Nephron progenitor cell (in vitro differentiated cells): ENCODE data around the gene TMIE.
A peak's percentile ranks its signal among the peaks of the same experiment; 100 is the strongest.

Experiments
- DNase-seq: peaks from one replicate; pipeline ENCODE4 v3.0.0; 2021
- H3K27ac Mint-ChIP-seq: 2 replicates; pipeline ENCODE4 v1.8.0; 2021; ENCODE audit warnings: mild to moderate bottlenecking, moderate library complexity, mixed read lengths
- H3K27me3 Mint-ChIP-seq: 2 replicates; pipeline ENCODE4 v1.8.0; 2021; ENCODE audit warnings: mild to moderate bottlenecking, low read depth, mixed read lengths; ENCODE audit not compliant: poor library complexity
- H3K36me3 Mint-ChIP-seq: 2 replicates; pipeline ENCODE4 v1.8.0; 2021; ENCODE audit warnings: low read depth, mixed read lengths
- H3K4me1 Mint-ChIP-seq: 2 replicates; pipeline ENCODE4 v1.8.0; 2021; ENCODE audit warnings: mixed read lengths
- H3K4me3 Mint-ChIP-seq: 2 replicates; pipeline ENCODE4 v1.8.0; 2021; ENCODE audit warnings: mild to moderate bottlenecking, moderate library complexity, mixed read lengths
- H3K9me3 Mint-ChIP-seq: 2 replicates; pipeline ENCODE4 v1.8.0; 2021; ENCODE audit warnings: mild to moderate bottlenecking, moderate library complexity, mixed read lengths
- TF ChIP-seq, protein P1 (sequence below): fragments of 200-600 bp; sonication (generic); IDR thresholded peaks from 2 replicates; pipeline ENCODE4 v1.5.0; 2021; ENCODE audit warnings: antibody characterized with exemption

TMIE gene

DNA sequence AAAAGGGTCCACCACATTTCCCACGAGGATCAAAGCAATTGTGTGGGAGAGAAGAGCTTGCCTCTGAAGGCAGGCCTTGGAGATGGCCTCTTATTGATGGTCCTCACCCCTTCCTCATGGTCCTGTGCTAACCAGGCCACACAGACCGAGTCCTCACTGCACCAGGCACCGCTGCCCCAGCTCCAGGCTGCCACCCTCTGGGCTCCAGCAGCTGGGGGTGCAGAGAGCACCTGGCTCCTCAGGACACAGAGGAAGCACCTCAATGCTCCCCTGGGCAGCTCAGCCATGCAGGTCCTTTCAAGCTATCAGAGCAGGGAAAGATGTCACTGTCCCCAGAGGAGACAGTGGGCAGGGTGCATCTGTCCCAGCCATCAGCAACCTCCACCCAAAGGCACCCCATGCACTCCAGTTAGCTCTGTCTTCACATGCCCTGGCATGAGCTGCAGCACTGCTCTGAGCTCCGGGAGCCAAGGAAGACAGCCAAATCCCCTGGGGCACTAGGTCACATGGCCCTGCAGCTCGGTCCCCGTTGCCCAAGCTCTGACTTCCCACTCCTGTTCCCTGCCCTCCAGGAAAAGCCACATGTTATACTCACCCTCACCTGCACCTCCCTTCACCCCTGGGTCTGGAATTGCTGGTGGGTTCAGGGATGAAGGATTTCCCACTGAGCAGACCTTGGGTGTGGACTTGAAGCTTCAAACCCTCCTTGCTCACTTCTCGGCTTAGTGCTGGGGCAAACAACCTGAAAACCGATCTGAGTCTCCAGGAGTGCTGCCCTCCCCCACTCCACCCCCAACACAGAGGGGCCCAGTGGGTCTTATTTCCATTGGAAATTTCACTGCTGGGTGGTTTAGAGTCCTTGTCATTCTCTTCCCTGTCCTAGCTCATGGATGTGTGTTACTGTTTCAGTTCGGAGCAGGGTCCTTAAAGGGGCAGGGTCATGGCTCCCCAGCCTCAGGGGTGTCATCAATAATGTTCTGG is 40.4 kb upstream of the TMIE start:
- TF ChIP-seq, protein P1, sequence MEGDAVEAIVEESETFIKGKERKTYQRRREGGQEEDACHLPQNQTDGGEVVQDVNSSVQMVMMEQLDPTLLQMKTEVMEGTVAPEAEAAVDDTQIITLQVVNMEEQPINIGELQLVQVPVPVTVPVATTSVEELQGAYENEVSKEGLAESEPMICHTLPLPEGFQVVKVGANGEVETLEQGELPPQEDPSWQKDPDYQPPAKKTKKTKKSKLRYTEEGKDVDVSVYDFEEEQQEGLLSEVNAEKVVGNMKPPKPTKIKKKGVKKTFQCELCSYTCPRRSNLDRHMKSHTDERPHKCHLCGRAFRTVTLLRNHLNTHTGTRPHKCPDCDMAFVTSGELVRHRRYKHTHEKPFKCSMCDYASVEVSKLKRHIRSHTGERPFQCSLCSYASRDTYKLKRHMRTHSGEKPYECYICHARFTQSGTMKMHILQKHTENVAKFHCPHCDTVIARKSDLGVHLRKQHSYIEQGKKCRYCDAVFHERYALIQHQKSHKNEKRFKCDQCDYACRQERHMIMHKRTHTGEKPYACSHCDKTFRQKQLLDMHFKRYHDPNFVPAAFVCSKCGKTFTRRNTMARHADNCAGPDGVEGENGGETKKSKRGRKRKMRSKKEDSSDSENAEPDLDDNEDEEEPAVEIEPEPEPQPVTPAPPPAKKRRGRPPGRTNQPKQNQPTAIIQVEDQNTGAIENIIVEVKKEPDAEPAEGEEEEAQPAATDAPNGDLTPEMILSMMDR: no peak
- Mint-ChIP-seq H3K4me3 (peak overlapping the region; percentile 64), H3K9me3 (no peaks in the 10 kb centered on the region), H3K27me3 (peaks cover 16% of the 10 kb centered on the region), H3K27ac (peak overlapping the region; percentile 94), H3K36me3 (no peaks in the 10 kb centered on the region), H3K4me1 (peaks cover 83% of the 10 kb centered on the region)
- DNase-seq: peak; percentile 32

DNA sequence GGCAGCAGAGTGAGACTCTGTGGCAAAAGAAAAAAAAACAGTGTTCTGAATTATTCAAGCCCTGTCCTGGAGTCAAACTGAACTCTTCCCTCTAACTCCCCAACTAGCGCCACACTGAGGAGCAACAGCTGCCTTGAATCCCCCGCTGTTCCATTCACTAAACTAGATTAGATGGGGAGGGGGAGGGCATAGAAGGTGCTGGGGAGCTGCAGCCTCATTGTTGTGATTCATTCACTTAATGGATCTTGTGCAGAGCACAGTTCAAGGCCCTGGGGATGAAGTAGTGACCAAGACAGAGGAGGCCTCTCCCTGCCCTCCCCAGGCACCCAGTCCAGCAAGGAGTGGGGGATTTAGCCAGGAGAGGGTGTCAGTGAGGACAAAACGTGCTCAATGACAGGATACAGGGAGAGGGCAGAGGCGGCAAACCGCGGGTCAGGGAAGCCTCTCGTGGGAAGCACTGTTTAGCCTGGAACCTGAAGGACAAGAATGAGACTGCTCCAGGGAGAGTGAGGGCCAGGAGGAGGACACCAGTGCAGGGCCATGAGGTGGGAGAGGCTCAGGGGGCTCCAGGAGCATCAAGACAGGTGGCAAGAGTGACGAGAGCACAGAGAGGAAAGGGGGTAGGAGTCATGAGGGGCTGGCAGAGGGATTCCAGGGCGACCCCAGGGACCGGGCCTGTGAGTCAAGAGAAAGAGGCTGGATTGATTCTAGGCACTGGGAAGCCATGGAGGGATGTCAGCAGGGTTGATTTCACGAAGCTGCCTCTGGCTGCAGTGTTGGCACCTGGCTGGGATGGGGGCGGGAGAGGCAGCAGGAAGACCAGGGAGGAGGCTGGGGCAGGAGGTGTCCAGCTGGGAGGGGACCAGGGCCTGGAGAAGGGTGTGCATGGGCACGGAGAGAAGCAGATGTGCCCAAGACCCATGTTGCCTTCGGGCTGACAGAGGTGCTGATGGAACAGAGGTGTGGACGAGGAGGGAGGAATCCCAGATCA is 39.1 kb upstream of the TMIE start:
- H3K27ac Mint-ChIP-seq: peak overlapping the region; percentile 94

DNA sequence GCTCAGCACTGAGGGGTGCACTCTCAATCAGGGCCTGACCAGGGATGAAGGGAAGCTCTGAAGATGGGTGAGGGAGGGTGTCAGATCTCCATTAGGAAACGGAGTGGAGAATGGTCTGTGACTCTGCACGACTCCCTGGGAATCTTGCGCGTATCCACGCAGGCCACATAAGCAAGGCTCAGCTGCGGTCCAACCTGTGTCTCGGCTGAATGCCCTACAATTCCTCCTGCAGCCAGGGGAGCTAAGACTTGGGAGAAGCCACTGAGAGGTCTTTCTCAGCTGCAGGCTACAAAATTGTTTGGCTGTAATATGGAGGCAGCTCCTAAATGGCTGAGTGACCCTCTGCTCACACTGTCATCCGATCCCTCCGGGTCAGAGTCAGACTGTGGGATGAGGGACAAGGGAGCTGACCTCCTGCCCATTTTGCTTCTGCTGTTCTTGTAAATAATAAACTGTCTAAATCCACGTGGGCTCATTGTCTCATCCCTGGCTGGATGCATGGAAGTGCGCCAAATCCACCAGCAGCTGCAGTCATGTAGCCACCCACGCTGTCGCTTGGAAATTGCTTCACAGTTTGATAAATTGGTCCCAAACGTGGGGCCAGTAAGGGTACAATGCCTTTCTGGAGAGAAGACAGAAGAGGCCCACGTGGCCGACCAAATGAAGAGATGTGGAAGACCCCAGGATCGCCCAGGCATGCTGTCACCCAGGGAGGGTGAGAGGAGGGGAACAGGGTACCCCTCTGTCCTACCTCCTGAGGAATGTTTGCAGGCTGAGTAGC is 38.2 kb upstream of the TMIE start:
- peak overlapping the region; percentile 65 for H3K4me3 Mint-ChIP-seq
- peaks cover 20% of the 10 kb centered on the region for H3K27me3 Mint-ChIP-seq
- peak overlapping the region; percentile 94 for H3K27ac Mint-ChIP-seq
- TF ChIP-seq, protein P1: no peak
- peak; percentile 61 for DNase-seq
- no peaks in the 10 kb centered on the region for H3K36me3 Mint-ChIP-seq
- H3K4me1 Mint-ChIP-seq: peaks cover 89% of the 10 kb centered on the region
- H3K9me3 Mint-ChIP-seq: no peaks in the 10 kb centered on the region

More for the DNA sequence above, 39.1 kb upstream of the TMIE start:
- TF ChIP-seq, protein P1: no peak
- Mint-ChIP-seq H3K9me3 (no peaks in the 10 kb centered on the region), H3K4me3 (peak overlapping the region; percentile 65), H3K4me1 (peaks cover 89% of the 10 kb centered on the region), H3K27me3 (peaks cover 20% of the 10 kb centered on the region), H3K36me3 (no peaks in the 10 kb centered on the region)
- no peak for DNase-seq

DNA sequence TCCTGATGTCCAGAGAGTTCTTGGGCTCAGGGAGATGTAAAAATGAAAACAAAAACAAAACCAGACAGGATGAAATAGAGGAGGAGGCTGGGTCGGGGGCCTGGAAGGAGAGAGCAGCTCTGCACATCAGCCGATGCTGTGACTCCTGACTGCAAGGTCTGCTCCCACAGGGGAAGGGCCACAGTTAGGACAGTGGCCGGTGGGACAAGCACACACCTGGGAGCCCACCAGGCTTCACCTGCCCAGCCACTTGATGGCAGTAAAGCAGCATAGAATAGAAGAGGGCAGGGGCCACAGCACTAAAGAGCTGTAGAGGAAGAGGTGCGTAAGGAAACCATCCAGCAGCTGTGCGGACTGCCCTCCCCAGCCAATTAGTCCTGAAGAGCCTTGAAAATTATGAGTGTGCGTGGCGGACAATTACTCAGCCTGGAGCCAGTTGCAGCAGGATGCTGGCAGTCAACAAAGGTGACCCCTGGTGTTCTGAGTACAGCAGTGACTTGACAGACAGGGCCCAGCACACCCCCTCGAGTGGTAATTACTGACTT is 37.5 kb upstream of the TMIE start:
- H3K36me3 Mint-ChIP-seq: no peaks in the 10 kb centered on the region
- peaks cover 20% of the 10 kb centered on the region for H3K27me3 Mint-ChIP-seq
- TF ChIP-seq, protein P1: no peak
- H3K9me3 Mint-ChIP-seq: no peaks in the 10 kb centered on the region
- peaks cover 90% of the 10 kb centered on the region for H3K4me1 Mint-ChIP-seq
- peak overlapping the region; percentile 65 for H3K4me3 Mint-ChIP-seq
- DNase-seq: peak; percentile 33
- peak overlapping the region; percentile 88 for H3K27ac Mint-ChIP-seq
